D721Med (cell line): ENCODE data around the gene ASPN.

ENCODE experiments used
- DNase-seq: peaks from one replicate; pipeline ENCODE4 v3.0.0; 2011; ENCODE audit warnings: low spot score; ENCODE audit not compliant: insufficient read length
- FAIRE-seq: peaks from 2 replicates; lab custom pipeline; 2011; peaks lifted over from hg19 to GRCh38; lab: Jason Lieb, UNC
- TF ChIP-seq, protein P1 (sequence below): IDR thresholded peaks from 2 replicates; pipeline ENCODE4 v1.5.1; 2012; ENCODE audit warnings: mild to moderate bottlenecking, control low read depth; ENCODE audit not compliant: insufficient read depth; ENCODE audit errors: missing control alignments

Gene ASPN

DNA sequence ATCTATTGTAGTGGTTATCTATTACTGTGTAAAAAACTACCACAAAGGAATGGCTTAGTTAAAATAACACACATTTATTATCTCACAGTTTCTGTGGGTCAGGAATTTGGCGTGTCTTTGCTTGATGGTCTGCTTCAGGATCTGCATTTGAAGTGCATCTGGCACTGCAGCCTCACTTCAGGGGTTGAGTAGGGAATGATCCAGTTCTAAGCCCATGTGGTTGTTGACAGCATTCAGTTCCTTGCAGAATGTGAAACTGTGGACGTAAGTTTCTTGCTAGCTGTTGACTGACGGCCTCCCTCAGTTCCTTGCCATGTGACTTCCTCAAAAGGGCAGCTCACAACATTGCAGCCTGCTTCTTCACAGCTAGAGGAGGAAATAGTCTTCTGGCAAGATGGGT lies 75.8 kb downstream of the ASPN start:
- TF ChIP-seq, protein P1, sequence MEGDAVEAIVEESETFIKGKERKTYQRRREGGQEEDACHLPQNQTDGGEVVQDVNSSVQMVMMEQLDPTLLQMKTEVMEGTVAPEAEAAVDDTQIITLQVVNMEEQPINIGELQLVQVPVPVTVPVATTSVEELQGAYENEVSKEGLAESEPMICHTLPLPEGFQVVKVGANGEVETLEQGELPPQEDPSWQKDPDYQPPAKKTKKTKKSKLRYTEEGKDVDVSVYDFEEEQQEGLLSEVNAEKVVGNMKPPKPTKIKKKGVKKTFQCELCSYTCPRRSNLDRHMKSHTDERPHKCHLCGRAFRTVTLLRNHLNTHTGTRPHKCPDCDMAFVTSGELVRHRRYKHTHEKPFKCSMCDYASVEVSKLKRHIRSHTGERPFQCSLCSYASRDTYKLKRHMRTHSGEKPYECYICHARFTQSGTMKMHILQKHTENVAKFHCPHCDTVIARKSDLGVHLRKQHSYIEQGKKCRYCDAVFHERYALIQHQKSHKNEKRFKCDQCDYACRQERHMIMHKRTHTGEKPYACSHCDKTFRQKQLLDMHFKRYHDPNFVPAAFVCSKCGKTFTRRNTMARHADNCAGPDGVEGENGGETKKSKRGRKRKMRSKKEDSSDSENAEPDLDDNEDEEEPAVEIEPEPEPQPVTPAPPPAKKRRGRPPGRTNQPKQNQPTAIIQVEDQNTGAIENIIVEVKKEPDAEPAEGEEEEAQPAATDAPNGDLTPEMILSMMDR = no peak
- FAIRE-seq (no peak), DNase-seq (no peak)
